Activated B cell treated with CpG ODN at 0.5 μM for 24 hours (primary cell): Measurements from ENCODE around the gene SHC2. TPM values are rescaled to one million over a fixed set of nuclear protein-coding genes. Genes with fewer than 3 reads are reported as not detected.
A peak's percentile ranks its signal among the peaks of the same experiment; 100 is the strongest.

Experiments used
- ATAC-seq: fragments of 200-7000 bp; cut with Tn5 transposase; one replicate; pipeline ENCODE4 v1.10.0; 2021; ENCODE audit warnings: low read depth, mild to moderate bottlenecking, moderate library complexity
- CTCF ChIA-PET: fragments of 350-600 bp; sonication (Branson Sonifier 250); formaldehyde crosslinking; loops from one replicate; lab custom pipeline; 2021; ENCODE audit warnings: antibody characterized with exemption; lab: Charles Lee
- POLR2A ChIA-PET: fragments of 350-600 bp; sonication (Branson Sonifier 250); formaldehyde crosslinking; loops from one replicate; lab custom pipeline; 2021; ENCODE audit warnings: antibody characterized with exemption; lab: Charles Lee
- DNase-seq: peaks from one replicate; pipeline ENCODE4 v3.0.0; 2022
- H3K27ac Mint-ChIP-seq: one replicate; pipeline ENCODE4 v1.8.0; 2020; ENCODE audit warnings: mixed read lengths
- H3K27me3 Mint-ChIP-seq: one replicate; pipeline ENCODE4 v1.8.0; 2021; ENCODE audit warnings: mixed read lengths
- H3K36me3 Mint-ChIP-seq: one replicate; pipeline ENCODE4 v1.8.0; 2021; ENCODE audit warnings: low read depth, mixed read lengths
- H3K4me1 Mint-ChIP-seq: one replicate; pipeline ENCODE4 v1.8.0; 2021; ENCODE audit warnings: mixed read lengths
- H3K4me3 Mint-ChIP-seq: one replicate; pipeline ENCODE4 v1.8.0; 2020; ENCODE audit warnings: mild to moderate bottlenecking, mixed read lengths
- H3K9me3 Mint-ChIP-seq: one replicate; pipeline ENCODE4 v1.8.0; 2020; ENCODE audit warnings: mixed read lengths
- intact Hi-C: fragments of 100-400 bp; cut with micrococcal nuclease; formaldehyde crosslinking; loops from one replicate; pipeline ENCODE4 v1.15.1; 2024
- total RNA-seq: library from RNA; stranded (reverse); gene quantifications from 2 replicates; pipeline ENCODE4 v1.2.3, GENCODE V29; 2022
- TF ChIP-seq, protein P1 (sequence below): fragments of 200-600 bp; IDR thresholded peaks from one replicate; pipeline ENCODE4 v1.8.0; 2022; ENCODE audit warnings: antibody characterized with exemption, mild to moderate bottlenecking

SHC2 gene
- total RNA-seq, 1 donor from 2014 or later, result not detected

DNA sequence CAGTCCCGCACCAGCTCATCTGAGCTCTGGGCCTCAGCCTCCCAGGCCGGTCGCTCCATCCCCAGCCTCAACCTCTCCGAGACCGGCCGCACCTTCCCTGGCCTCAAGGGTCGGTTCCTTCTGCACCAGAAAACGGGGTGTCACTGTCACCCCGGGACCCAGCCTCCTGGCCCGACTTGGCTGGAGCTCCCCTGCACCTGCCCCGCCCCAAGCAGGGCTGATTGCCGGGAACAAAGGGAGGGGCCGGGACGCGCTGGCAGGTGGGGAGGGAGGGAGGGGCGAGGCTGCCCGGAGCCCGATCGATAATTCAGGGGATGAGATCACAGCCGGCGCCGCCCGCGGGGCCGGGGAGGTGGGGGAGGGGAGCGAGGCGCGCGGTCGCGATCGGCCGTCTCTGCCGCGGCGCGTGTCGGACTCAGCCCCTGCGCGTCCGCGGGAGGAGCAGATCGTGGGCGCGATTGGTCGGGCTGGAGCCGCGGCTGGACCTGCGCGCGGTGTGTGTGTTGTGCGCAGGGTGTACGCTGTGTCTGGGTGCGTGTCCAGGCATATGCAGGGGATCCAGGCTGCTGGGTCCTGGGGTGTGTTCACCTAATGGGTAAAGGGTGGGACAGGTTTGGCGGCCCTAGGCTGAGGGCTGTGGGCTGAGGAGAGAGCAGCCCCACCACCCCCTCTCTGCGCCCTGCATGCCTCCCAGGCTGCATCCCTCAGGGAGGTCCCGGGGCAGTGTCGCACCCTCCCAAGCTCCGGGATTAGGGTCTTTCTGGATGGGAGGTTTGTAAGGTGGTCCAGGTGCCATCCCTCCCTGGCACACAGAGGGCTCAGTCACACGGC lies 1.1 kb upstream of the SHC2 start:
- Mint-ChIP-seq H3K27ac (no peak overlapping the region), H3K9me3 (peaks cover 2% of the 10 kb centered on the region), H3K4me1 (peaks cover 5% of the 10 kb centered on the region), H3K36me3 (no peaks in the 10 kb centered on the region), H3K27me3 (peaks cover 16% of the 10 kb centered on the region), H3K4me3 (peak overlapping the region; percentile 48)
- ATAC-seq, result no peak
- ChIA-PET POLR2A (interaction anchor here (0.6 kb wide), 2 partner anchors 26 to 87 kb away, joined by 3 to 4 read pairs; no protein-coding TSS in a partner anchor), CTCF (no interaction called here)
- TF ChIP-seq, protein P1, sequence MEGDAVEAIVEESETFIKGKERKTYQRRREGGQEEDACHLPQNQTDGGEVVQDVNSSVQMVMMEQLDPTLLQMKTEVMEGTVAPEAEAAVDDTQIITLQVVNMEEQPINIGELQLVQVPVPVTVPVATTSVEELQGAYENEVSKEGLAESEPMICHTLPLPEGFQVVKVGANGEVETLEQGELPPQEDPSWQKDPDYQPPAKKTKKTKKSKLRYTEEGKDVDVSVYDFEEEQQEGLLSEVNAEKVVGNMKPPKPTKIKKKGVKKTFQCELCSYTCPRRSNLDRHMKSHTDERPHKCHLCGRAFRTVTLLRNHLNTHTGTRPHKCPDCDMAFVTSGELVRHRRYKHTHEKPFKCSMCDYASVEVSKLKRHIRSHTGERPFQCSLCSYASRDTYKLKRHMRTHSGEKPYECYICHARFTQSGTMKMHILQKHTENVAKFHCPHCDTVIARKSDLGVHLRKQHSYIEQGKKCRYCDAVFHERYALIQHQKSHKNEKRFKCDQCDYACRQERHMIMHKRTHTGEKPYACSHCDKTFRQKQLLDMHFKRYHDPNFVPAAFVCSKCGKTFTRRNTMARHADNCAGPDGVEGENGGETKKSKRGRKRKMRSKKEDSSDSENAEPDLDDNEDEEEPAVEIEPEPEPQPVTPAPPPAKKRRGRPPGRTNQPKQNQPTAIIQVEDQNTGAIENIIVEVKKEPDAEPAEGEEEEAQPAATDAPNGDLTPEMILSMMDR, result no peak
- DNase-seq, result no peak
- intact Hi-C loops, result no loop called here

DNA sequence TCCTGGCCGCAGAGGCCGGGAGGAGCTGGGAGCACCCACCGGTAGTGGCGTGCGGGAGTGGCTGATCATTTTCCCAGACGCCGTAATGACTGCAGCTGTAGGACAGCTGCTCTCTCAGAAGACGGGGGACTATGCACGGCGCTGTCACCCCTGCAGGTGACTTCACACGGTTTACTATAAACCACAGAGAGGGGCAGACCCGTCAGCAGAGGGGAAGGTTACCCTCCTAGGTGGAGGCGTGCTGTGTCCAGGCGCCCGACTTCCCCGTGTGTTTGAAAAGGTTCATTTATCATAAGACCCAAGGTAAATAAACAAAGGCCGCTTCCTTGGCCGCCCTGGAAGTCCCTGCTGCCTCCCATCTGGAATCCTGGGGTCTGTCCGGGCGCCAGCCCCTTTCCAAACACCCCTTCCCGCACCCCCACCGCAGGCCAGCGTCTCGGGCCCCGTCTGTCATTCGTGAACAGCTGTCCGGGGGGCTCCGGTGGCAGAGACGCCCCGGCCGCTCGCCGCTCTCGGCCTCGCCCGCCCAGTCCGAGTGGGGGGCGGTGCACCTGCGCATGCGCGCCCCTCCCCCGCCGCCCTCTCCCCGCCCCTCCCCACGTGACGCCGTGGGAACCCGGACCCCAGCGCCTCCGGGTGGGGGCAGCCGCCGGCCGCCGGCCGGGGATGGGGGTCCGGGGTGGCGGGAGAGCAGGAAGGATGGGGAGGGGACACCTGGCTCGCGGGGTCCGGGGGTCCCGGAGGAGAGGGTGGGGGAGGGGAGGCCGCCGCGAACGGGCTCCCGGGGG lies 915 bp downstream of the SHC2 start:
- Mint-ChIP-seq H3K36me3 (no peaks in the 10 kb centered on the region), H3K9me3 (peaks cover 2% of the 10 kb centered on the region), H3K27me3 (peaks cover 16% of the 10 kb centered on the region), H3K4me3 (peak overlapping the region; percentile 59), H3K27ac (no peak overlapping the region), H3K4me1 (peaks cover 5% of the 10 kb centered on the region)
- intact Hi-C loops, result no loop called here
- CTCF ChIA-PET, result no interaction called here
- POLR2A ChIA-PET, result no interaction called here
- TF ChIP-seq, protein P1, result no peak
- ATAC-seq, result no peak
- no peak for DNase-seq

DNA sequence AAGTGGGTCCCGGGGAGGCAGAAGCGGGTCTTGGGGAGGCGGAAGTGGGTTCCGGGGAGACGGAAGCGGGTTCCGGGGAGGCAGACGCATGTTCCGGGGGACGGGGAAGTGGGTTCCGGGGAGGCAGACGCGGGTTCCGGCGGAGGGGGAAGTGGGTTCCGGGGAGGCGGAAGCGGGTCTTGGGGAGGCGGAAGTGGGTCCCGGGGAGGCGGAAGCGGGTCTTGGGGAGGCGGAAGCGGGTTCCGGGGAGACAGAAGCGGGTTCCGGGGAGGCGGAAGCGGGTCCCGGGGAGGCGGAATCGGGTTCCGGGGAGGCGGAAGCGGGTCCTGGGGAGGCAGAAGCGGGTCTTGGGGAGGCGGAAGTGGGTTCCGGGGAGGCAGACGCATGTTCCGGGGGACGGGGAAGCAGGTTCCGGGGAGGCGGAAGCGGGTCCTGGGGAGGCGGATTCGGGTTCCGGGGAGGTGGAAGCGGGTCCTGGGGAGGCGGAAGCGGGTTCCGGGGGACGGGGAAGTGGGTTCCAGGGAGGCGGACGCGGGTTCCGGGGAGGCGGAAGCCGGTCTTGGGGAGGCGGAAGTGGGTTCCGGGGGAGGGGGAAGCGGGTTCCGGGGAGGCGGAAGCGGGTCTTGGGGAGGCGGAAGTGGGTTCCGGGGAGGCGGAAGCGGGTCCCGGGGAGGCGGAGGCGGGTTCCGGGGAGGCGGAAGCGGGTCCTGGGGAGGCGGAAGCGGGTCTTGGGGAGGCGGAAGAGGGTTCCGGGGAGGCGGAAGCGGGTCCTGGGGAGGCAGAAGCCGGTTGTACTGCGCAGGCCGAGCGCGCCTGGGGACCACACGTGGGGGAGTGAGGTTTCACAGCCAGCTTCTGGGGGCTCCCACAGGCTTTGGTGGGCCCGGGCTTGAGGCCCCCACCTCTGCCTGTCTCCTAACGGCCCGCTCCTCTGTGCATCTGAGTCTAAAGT lies 2.5 kb downstream of the SHC2 start:
- no peak for ATAC-seq
- DNase-seq, result no peak

DNA sequence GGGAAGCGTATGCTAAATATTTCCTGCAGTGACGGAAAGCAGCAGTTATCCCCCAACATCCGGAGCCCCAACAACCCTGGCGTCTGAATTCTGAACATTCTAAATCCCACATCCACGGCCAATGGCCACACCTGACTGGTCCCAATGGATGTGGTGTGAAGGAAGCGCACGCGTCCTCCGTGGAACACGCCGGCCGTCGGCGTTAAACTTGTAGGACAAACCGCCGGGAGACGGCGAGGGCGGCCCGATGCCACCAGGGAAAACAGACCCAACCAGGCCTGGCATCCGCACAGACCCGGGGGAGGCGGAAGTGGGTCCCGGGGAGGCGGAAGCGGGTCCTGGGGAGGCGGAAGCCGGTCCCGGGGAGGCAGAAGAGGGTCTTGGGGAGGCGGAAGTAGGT lies 3.2 kb downstream of the SHC2 start:
- Mint-ChIP-seq H3K36me3 (no peaks in the 10 kb centered on the region), H3K4me1 (peaks cover 5% of the 10 kb centered on the region), H3K9me3 (no peaks in the 10 kb centered on the region), H3K27me3 (peaks cover 16% of the 10 kb centered on the region), H3K4me3 (no peak overlapping the region), H3K27ac (no peak overlapping the region)
- ATAC-seq (no peak), DNase-seq (no peak)
- TF ChIP-seq, protein P1, result no peak
- CTCF ChIA-PET, result no interaction called here
- intact Hi-C loops, result no loop called here
- POLR2A ChIA-PET, result no interaction called here

More for the DNA sequence above, 2.5 kb downstream of the SHC2 start:
- Mint-ChIP-seq H3K27ac (no peak overlapping the region), H3K9me3 (no peaks in the 10 kb centered on the region), H3K27me3 (peaks cover 16% of the 10 kb centered on the region), H3K36me3 (no peaks in the 10 kb centered on the region), H3K4me3 (no peak overlapping the region), H3K4me1 (peaks cover 5% of the 10 kb centered on the region)
- ChIA-PET POLR2A (no interaction called here), CTCF (no interaction called here)
- intact Hi-C loops, result no loop called here
- TF ChIP-seq, protein P1, result no peak
